ENCODE results near the gene FAM111B.
A peak's percentile ranks its signal among the peaks of the same experiment; 100 is the strongest.
"Not testable (repeated sequence)": the region's sequence is repeated elsewhere in the genome, so short reads cannot be mapped to it uniquely, and the experiment has no call there.

FAM111B gene, protein sequence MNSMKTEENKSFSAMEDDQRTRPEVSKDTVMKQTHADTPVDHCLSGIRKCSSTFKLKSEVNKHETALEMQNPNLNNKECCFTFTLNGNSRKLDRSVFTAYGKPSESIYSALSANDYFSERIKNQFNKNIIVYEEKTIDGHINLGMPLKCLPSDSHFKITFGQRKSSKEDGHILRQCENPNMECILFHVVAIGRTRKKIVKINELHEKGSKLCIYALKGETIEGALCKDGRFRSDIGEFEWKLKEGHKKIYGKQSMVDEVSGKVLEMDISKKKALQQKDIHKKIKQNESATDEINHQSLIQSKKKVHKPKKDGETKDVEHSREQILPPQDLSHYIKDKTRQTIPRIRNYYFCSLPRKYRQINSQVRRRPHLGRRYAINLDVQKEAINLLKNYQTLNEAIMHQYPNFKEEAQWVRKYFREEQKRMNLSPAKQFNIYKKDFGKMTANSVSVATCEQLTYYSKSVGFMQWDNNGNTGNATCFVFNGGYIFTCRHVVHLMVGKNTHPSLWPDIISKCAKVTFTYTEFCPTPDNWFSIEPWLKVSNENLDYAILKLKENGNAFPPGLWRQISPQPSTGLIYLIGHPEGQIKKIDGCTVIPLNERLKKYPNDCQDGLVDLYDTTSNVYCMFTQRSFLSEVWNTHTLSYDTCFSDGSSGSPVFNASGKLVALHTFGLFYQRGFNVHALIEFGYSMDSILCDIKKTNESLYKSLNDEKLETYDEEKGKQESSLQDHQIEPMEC

DNA sequence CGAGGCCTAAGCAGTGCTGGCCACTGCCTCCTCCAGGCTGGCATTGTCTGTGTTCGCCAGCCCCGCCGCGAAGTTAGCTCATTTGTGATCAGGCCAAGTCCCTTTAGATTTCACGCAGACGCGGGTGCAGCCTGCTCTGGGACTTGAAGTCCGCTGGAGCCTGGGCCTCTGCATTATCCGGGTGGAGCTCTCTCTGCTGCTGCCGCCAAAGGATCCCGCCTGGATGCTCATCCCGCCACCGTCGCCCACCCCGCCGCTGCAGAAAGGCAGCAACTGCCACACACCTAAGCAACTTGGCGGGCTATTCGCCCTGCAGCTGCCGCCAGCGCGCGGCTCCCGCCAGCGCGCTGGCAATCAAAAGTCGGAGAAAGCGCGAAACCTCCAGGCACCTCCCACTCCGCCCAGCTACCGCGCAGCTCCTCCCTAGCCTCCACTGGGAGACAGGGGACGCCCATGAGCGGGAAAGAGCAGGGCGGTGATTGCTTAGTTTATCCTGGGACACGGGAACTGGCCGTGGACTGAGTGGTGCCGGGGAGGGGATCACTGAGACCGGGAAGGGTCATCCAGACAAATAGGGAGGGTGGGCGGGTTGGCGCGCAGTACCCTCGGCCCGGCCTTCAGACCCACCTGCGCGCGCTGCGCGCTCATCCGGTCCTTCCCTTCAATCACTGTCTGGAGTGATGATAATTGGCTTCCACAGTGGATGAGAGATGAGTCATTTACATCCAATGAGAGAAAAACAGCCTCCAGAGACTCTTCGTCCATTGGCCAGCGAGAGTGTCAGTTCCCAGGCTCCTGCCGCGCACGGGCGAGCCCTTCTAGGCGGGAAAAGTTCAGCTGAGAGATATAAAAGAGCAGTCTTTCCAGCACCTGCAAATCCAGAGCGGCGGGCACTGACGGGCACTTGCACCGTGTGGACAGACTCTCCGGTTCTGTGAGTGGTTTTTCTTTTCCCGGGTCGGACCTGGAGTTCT is at the start of gene FAM111B:
FAM111B (plus strand) TSS at position 875 of the 974 bp plus-strand sequence. CDS start 2,389 bp downstream, outside the sequence.
- peak within 1 kb of the TSS; percentile 86 for H3K27ac ChIP-seq
- POLR2A ChIA-PET (ENCODE audit: low non-redundant PET), result no interaction called here
- TF ChIP-seq, protein P1, sequence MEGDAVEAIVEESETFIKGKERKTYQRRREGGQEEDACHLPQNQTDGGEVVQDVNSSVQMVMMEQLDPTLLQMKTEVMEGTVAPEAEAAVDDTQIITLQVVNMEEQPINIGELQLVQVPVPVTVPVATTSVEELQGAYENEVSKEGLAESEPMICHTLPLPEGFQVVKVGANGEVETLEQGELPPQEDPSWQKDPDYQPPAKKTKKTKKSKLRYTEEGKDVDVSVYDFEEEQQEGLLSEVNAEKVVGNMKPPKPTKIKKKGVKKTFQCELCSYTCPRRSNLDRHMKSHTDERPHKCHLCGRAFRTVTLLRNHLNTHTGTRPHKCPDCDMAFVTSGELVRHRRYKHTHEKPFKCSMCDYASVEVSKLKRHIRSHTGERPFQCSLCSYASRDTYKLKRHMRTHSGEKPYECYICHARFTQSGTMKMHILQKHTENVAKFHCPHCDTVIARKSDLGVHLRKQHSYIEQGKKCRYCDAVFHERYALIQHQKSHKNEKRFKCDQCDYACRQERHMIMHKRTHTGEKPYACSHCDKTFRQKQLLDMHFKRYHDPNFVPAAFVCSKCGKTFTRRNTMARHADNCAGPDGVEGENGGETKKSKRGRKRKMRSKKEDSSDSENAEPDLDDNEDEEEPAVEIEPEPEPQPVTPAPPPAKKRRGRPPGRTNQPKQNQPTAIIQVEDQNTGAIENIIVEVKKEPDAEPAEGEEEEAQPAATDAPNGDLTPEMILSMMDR (conservative IDR thresholded peaks at IDR 0.05; ENCODE audit: low read depth), result no peak
- peak; percentile 95 for DNase-seq (ENCODE audit: low spot score)
- CTCF ChIA-PET, result interaction anchor here (0.7 to 1.2 kb wide), 4 partner anchors 29 to 65 kb away, joined by 3 to 7 read pairs (median 4); partner anchors contain the start of gene DTX4

DNA sequence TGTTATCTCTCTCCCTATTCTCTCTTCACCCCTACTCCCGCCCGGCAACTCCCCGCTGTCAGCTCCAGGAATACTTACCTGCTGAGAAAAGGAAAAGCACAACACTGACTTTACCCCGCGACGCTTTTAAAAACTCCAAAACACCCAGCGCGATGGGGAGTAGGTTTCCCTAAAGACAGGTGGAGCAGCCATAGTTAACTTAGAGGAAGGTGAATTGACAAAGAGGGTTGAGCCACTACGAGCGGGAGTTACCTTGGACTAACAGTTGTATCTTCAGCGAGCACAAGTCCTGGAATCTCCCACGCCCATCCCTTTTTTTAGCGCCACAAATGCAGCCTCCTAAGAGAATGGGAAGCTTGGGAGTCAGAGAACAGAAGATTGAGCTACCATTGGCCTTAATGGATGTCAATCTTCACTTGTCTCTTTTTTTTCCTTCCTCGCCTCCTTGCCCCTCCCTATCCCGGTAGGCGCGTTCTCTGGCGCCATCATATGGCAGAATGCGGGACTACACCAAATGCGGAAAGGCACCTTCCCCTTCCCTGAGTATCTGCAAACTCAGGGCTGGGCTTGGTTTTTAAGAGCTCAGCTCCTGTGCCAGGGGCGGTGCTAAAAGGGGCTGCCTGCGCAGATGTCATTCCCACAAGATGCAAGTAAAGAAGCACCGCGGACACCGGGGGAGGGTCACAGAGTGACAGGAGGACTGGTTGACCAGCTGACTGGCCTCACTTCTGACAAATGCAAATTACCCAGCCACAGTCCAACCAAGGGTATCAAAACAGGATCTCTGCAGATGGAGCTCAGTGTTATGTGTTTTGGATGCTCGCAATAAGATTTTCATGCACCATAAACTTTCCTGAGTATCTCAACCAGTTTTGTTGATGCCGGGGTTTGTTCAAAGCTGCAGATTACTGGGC is 48.7 kb upstream of the FAM111B start:
- TF ChIP-seq, protein P1 (conservative IDR thresholded peaks at IDR 0.05; ENCODE audit: low read depth), result peak; percentile 65
- POLR2A ChIA-PET (ENCODE audit: low non-redundant PET); H3K27ac ChIP-seq: not testable (repeated sequence)
- CTCF ChIA-PET, result interaction anchor here (0.5 to 1.6 kb wide), 15 partner anchors 49 to 1854 kb away, joined by 3 to 7 read pairs (median 3); partner anchors contain the start of gene DTX4
- peak; percentile 80 for DNase-seq (ENCODE audit: low spot score)

DNA sequence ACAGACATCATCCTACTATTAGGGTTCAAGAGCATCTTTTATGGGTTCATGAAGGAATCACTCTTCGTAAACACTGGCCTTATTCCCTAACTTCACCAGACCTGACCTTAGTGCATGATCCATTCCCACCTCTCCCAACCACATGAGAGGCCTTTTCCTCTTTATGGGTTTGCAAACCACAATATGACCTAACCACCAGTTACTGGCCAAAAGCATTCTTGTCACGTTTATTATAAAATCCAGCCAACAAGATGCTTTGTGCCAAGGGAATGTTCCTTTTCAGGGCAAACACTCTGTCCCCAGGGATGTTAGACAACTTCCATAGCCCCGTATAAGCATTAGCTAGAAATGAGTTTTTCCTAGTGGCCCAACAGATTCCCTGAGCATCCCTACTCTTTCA is 46.9 kb upstream of the FAM111B start:
- H3K27ac ChIP-seq; POLR2A ChIA-PET (ENCODE audit: low non-redundant PET); DNase-seq (ENCODE audit: low spot score): not testable (repeated sequence)
- CTCF ChIA-PET, result interaction anchor here (1.3 to 1.6 kb wide), 2 partner anchors 76 to 111 kb away, joined by 4 read pairs; partner anchors contain the start of gene DTX4

DNA sequence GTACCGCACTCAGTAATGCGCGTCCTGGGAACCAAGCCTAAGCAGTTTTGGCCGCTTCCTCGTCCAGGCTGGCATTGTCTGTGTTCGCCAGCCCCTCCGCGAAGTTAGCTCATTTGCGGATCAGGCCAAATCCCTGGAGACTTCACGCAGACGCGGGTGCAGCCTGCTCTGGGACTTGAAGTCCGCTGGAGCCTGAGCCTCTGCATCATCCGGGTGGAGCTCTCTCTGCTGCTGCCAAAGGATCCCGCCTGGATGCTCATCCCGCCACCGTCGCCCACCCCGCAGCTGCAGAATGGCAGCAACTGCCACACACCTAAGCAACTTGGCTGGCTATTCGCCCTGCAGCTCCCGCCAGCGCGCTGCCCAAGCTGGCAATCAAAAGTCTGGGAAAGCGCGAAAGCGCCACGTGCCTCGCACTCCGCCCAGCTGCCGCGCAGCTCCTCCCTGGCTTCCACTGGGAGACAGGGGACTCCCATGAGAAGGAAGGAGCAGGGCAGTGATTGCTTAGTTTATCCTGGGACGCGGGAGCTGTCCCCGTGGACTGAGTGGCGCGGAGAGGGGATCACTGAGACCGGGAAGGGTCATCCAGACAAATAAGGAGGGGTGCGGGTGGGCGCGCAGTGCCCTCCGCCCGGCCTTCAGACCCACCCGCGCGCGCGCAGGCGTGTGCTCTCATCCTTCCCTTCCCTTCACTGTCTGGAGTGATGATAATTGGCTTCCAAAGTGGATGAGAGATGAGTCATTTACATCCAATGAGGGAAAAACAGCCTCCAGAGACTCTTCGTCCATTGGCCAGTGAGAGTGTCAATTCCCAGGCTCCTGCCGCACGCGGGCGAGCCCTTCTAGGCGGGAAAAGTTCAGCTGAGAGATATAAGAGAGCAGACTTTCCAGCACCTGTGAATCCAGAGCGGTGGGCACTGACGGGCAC is 44.2 kb upstream of the FAM111B start:
- no peak for DNase-seq (ENCODE audit: low spot score)
- TF ChIP-seq, protein P1 (conservative IDR thresholded peaks at IDR 0.05; ENCODE audit: low read depth), result no peak
- H3K27ac ChIP-seq, result no peak overlapping the region
- POLR2A ChIA-PET (ENCODE audit: low non-redundant PET), result no interaction called here
- CTCF ChIA-PET, result no interaction called here

DNA sequence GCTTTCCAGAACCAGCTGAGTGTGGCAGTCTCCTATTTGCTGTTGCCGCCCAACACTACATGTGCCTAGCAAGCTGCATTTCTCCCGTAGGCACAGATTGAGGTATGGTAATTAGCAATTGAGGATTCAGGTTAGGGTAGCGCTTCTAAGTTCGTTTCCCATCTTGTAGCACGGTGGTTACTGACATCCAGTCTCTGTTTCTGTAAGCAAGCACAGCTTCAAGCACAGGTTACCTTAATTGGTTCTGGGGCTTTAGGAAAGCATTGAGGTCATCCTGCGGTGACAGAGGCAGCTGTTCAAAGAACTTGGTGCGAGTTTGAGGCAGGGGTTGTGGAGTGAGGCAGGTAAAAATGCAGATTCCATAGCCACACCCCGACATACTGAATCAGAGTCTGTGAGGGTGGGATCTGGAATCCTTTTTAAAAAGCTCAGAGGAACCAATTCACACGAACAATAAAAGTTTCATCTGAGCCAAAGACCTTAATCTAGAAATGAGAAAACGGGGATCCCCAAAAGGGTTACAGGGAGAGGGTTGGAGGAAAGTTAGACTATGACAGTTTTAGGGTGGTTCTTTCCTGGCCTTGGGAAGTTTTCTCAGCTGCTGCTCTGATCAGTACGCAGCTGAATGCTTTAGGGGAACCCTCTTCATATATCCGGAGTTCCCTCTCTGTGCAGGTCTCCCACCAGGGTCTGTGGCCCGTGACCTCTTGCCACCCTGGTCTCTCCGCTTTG is 42.9 kb upstream of the FAM111B start:
- H3K27ac ChIP-seq; POLR2A ChIA-PET (ENCODE audit: low non-redundant PET); DNase-seq (ENCODE audit: low spot score): not testable (repeated sequence)
- CTCF ChIA-PET, result interaction anchor here (0.6 kb wide), 1 partner anchor 548 kb away, joined by 3 read pairs; no protein-coding TSS in a partner anchor

DNA sequence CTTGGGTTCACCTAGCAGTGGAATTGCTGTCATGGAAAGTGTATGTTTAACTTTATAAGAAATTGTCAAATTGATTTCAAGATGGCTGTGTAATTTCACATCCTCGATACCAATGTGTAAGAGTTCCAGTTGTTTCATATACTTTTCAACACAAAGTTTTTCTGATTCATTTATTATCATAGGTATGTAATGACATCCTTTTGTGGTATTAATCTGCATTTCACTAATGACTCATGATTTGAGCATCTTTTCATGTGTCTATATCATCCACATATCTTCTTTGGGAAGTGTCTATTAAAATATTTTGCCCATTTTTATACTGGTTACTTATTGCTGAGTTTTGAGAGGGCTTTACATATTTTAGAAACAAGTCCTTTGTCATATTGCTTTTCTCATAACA is 38.0 kb upstream of the FAM111B start:
- ChIA-PET POLR2A (ENCODE audit: low non-redundant PET) (no interaction called here), CTCF (no interaction called here)
- no peak for DNase-seq (ENCODE audit: low spot score)
- TF ChIP-seq, protein P1 (conservative IDR thresholded peaks at IDR 0.05; ENCODE audit: low read depth), result no peak
- H3K27ac ChIP-seq, result no peak overlapping the region
